Measurements from ENCODE around the gene SPTBN4. TPM values are rescaled to one million over a fixed set of nuclear protein-coding genes. Genes with fewer than 3 reads are reported as not detected.
"Not testable (repeated sequence)": the region's sequence is repeated elsewhere in the genome, so short reads cannot be mapped to it uniquely, and the experiment has no call there.

Gene SPTBN4
- total RNA-seq, 3 donors from 2014 or later = 1.2 to 2.1 (median 1.8) TPM

DNA sequence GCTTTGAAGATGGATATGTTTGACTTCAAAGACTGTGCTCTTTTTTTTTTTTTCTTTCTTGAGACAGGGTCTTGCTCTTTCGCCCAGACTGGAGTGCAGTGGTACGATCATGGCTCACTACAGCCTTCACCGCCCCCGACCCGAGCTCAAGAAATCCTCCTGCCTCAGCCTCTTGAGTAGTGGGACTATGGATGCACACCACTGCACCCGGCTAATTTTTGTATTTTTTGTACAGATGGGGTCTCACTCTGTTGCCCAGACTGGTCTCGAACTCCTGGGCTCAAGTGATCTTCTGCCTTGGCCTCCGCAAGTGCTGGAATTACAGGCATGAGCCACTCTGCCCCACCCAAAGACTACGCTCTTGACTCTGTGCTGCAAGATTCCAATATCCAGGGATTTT lies 50.4 kb downstream of the SPTBN4 start:
- H3K36me3 Mint-ChIP-seq (ENCODE audit: insufficient read depth) = no peaks in the 10 kb centered on the region
- H3K4me3 Mint-ChIP-seq = no peak overlapping the region
- no peaks in the 10 kb centered on the region for H3K9me3 Mint-ChIP-seq
- no peak for ATAC-seq
- H3K27me3 Mint-ChIP-seq (ENCODE audit: low read depth) = peaks cover 49% of the 10 kb centered on the region
- peaks cover 7% of the 10 kb centered on the region for H3K4me1 Mint-ChIP-seq (ENCODE audit: low read depth)
- no peak for DNase-seq

DNA sequence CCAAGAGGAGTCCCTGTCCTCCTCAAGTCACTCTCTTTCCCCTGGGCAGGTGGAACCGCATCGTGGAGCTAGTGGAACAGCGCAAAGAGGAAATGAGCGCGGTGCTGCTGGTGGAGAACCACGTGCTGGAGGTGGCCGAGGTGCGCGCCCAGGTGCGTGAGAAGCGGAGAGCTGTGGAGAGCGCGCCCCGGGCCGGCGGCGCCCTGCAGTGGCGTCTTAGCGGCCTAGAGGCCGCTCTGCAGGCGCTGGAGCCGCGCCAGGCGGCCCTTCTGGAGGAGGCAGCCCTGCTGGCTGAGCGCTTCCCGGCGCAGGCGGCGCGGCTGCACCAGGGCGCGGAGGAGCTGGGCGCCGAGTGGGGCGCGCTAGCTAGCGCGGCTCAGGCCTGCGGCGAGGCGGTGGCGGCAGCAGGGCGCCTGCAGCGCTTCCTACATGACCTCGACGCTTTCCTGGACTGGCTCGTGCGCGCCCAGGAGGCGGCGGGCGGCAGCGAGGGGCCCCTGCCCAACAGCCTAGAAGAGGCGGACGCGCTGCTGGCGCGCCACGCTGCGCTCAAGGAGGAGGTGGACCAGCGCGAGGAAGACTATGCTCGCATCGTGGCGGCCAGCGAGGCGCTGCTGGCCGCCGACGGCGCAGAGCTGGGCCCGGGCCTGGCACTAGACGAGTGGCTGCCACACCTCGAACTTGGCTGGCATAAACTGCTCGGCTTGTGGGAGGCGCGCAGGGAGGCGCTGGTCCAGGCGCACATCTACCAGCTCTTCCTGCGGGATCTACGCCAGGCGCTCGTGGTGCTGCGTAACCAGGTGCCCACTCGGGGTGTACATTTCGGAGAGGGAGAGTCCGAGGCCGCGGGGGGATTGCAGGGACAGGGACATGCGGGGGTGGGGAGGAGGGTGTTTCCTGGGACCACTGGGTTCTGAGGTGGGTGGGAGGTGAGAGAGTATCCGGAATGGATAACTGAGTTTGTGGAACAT lies 52.8 kb downstream of the SPTBN4 start:
- peaks cover 41% of the 10 kb centered on the region for H3K27me3 Mint-ChIP-seq (ENCODE audit: low read depth)
- ATAC-seq (peak; percentile 58 to 61), DNase-seq (no peak)
- H3K9me3 Mint-ChIP-seq = no peaks in the 10 kb centered on the region
- no peak overlapping the region for H3K4me3 Mint-ChIP-seq
- H3K4me1 Mint-ChIP-seq (ENCODE audit: low read depth) = peaks cover 4% of the 10 kb centered on the region
- H3K36me3 Mint-ChIP-seq (ENCODE audit: insufficient read depth) = no peaks in the 10 kb centered on the region

- Mint-ChIP-seq H3K27me3 (ENCODE audit: low read depth) (peaks cover 34% of the 10 kb centered on the region), H3K9me3 (no peaks in the 10 kb centered on the region), H3K4me3 (no peak overlapping the region), H3K4me1 (ENCODE audit: low read depth) (peaks cover 4% of the 10 kb centered on the region), H3K36me3 (ENCODE audit: insufficient read depth) (no peaks in the 10 kb centered on the region)
- no peak for DNase-seq
- no peak for ATAC-seq
These were observed 54.5 kb downstream of the SPTBN4 start for GRCh38 chr19:40521276-40521675.

DNA sequence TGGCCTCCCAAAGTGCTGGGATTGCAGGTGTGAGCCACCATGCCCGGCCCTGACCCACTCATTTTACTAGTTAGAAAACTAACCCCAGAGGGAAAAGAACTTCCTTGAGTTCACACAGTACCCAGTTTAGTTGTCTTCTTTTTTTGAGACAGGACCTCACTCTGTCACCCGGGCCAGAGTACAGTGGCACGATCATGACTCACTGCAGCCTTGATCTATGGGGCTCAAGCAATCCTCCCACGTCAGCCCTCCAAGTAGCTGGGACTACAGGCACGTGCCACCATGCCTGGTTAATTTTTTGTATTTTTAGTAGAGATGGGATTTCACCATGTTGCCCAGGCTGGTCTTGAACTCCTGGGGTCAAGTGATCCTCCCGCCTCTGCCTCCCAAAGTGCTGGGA lies 55.1 kb downstream of the SPTBN4 start:
- peaks cover 32% of the 10 kb centered on the region for H3K27me3 Mint-ChIP-seq (ENCODE audit: low read depth)
- not testable (repeated sequence) for DNase-seq; H3K36me3 Mint-ChIP-seq (ENCODE audit: insufficient read depth); H3K9me3 Mint-ChIP-seq; H3K4me3 Mint-ChIP-seq; ATAC-seq; H3K4me1 Mint-ChIP-seq (ENCODE audit: low read depth)

DNA sequence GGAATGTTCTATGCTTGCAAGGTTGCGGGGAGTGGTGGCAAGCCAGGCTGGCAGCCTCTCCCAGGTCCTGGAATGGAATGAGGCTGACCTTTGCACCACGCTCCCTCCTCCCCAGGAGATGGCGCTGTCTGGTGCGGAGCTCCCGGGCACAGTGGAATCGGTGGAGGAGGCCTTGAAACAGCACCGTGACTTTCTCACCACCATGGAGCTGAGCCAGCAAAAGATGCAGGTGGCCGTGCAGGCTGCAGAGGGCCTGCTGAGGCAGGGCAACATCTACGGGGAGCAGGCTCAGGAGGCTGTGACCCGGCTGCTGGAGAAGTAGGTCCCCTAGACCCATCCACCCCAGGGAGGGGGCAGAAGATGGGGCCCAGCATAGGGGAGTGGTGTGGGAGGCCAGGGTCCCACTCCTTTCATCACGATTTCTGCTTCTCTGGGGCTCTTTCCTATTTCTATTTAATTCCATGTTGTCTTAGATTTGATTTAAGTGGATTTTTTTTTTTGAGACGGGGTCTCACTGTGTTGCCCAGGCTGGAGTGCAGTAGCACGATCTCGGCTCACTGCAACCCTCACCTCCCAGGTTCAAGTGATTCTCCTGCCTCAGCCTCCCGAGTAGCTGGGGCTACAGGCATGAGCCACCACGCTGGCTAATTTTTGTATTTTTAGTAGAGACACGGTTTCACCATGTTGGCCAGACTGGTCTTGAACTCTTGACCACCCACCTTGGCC lies 56.7 kb downstream of the SPTBN4 start:
- no peaks in the 10 kb centered on the region for H3K36me3 Mint-ChIP-seq (ENCODE audit: insufficient read depth)
- no peaks in the 10 kb centered on the region for H3K9me3 Mint-ChIP-seq
- peaks cover 6% of the 10 kb centered on the region for H3K4me1 Mint-ChIP-seq (ENCODE audit: low read depth)
- no peak for DNase-seq
- peak; percentile 66 to 72 for ATAC-seq
- peaks cover 24% of the 10 kb centered on the region for H3K27me3 Mint-ChIP-seq (ENCODE audit: low read depth)
- H3K4me3 Mint-ChIP-seq = no peak overlapping the region

DNA sequence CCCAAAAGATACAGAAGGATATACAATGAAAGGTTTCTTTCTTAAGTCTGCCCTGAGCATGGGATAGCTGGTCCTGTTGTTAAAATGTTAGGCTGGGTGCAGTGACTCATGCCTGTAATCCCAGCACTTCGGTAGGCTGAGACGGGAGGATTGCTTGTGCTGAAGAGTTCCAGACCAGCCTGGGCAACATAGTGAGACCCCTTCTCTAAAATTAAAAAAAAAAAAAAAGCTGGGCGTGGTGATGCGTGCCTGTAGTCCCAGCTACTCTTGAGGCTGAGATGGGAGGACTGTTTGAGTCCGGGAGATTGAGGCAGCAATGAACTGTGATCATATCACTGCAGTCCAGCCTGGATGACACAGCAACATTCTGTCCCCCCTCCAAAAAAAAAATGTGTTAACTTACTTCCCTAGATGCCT lies 57.3 kb downstream of the SPTBN4 start:
- Mint-ChIP-seq H3K9me3 (no peaks in the 10 kb centered on the region), H3K4me3 (no peak overlapping the region), H3K27me3 (ENCODE audit: low read depth) (peaks cover 21% of the 10 kb centered on the region), H3K4me1 (ENCODE audit: low read depth) (peaks cover 4% of the 10 kb centered on the region), H3K36me3 (ENCODE audit: insufficient read depth) (no peaks in the 10 kb centered on the region)
- ATAC-seq (no peak), DNase-seq (no peak)

GRCh38 chr19:40524655-40525054 lies 57.9 kb downstream of the SPTBN4 start:
- ATAC-seq (no peak), DNase-seq (no peak)
- Mint-ChIP-seq H3K36me3 (ENCODE audit: insufficient read depth) (no peaks in the 10 kb centered on the region), H3K9me3 (no peaks in the 10 kb centered on the region), H3K4me1 (ENCODE audit: low read depth) (peaks cover 5% of the 10 kb centered on the region), H3K27me3 (ENCODE audit: low read depth) (peaks cover 21% of the 10 kb centered on the region), H3K4me3 (no peak overlapping the region)

- no peak overlapping the region for H3K4me3 Mint-ChIP-seq
- peaks cover 16% of the 10 kb centered on the region for H3K27me3 Mint-ChIP-seq (ENCODE audit: low read depth)
- H3K36me3 Mint-ChIP-seq (ENCODE audit: insufficient read depth) = no peaks in the 10 kb centered on the region
- DNase-seq (no peak), ATAC-seq (no peak)
- H3K9me3 Mint-ChIP-seq = no peaks in the 10 kb centered on the region
- H3K4me1 Mint-ChIP-seq (ENCODE audit: low read depth) = peaks cover 9% of the 10 kb centered on the region
These were observed 58.6 kb downstream of the SPTBN4 start for GRCh38 chr19:40525234-40526051.

- peaks cover 21% of the 10 kb centered on the region for H3K27me3 Mint-ChIP-seq (ENCODE audit: low read depth)
- no peaks in the 10 kb centered on the region for H3K36me3 Mint-ChIP-seq (ENCODE audit: insufficient read depth)
- H3K4me3 Mint-ChIP-seq = peak overlapping the region; percentile 38
These were observed 61.3 kb downstream of the SPTBN4 start for GRCh38 chr19:40528078-40528477.

GRCh38 chr19:40528533-40529092 lies 61.8 kb downstream of the SPTBN4 start:
- Mint-ChIP-seq H3K9me3 (no peaks in the 10 kb centered on the region), H3K4me3 (peak overlapping the region; percentile 38), H3K27me3 (ENCODE audit: low read depth) (peaks cover 17% of the 10 kb centered on the region), H3K36me3 (ENCODE audit: insufficient read depth) (no peaks in the 10 kb centered on the region), H3K4me1 (ENCODE audit: low read depth) (peaks cover 13% of the 10 kb centered on the region)
- ATAC-seq (no peak), DNase-seq (no peak)

More at GRCh38 chr19:40528078-40528477, 61.3 kb downstream of the SPTBN4 start:
- no peak for DNase-seq
- H3K9me3 Mint-ChIP-seq = no peaks in the 10 kb centered on the region
- no peak for ATAC-seq
- H3K4me1 Mint-ChIP-seq (ENCODE audit: low read depth) = peaks cover 13% of the 10 kb centered on the region

- no peaks in the 10 kb centered on the region for H3K36me3 Mint-ChIP-seq (ENCODE audit: insufficient read depth)
- ATAC-seq = peak; percentile 81
- peak; percentile 90 for DNase-seq
- H3K4me1 Mint-ChIP-seq (ENCODE audit: low read depth) = peaks cover 13% of the 10 kb centered on the region
- H3K27me3 Mint-ChIP-seq (ENCODE audit: low read depth) = peaks cover 15% of the 10 kb centered on the region
- H3K9me3 Mint-ChIP-seq = no peaks in the 10 kb centered on the region
- H3K4me3 Mint-ChIP-seq = peak overlapping the region; percentile 60
These were observed 62.5 kb downstream of the SPTBN4 start for GRCh38 chr19:40529093-40529954.

DNA sequence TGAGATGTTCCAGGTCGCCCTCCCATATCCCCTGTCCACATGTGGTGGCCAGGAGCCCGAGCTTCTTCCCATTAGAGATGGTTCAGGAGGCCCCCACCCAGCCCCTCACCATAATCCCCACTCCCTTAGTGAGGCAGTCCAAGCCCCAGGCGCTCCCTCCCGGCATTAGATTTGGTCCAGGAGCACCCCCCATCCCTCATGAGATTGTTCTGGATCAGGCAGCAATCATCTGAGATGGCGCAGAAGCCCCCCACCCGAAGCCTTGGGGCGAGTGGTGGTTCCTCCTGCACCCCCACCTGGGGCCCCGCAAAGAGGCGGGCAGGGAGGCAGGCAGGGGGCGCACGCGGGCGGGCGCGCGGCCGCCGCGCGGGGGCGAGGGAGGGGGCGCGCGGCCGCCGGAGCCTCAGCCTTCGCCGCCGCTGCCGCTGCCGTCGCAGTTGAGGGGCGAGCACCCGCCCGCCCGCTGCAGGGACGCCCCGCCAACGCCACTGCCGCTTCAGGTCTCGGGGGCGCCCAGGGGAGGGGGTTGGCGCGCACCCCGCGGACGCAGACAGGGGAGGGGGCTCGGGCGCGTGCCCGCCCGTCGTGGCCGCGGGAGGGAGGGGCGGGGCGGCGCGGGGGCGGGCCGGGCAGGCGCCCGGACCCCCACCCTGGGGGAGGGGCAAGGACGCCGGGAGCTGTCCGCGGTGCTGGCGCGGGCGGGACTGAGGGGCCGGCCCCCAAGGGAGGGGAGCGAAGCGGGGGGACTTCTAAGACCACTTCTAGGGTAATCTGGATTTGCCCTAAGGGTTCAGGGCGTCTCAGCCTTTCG lies 63.5 kb downstream of the SPTBN4 start:
- peak overlapping the region; percentile 60 for H3K4me3 Mint-ChIP-seq

More for the DNA sequence above, 63.5 kb downstream of the SPTBN4 start:
- DNase-seq (no peak), ATAC-seq (peak in 1 of 2 donors; percentile 23)
- no peaks in the 10 kb centered on the region for H3K9me3 Mint-ChIP-seq
- H3K4me1 Mint-ChIP-seq (ENCODE audit: low read depth) = peaks cover 13% of the 10 kb centered on the region
- H3K27me3 Mint-ChIP-seq (ENCODE audit: low read depth) = peaks cover 15% of the 10 kb centered on the region
- H3K36me3 Mint-ChIP-seq (ENCODE audit: insufficient read depth) = no peaks in the 10 kb centered on the region
